ENCODE measurements around the gene PNMT.
A peak's percentile ranks its signal among the peaks of the same experiment; 100 is the strongest.
"Not testable (repeated sequence)": the region's sequence is repeated elsewhere in the genome, so short reads cannot be mapped to it uniquely, and the experiment has no call there.

The PNMT gene

DNA sequence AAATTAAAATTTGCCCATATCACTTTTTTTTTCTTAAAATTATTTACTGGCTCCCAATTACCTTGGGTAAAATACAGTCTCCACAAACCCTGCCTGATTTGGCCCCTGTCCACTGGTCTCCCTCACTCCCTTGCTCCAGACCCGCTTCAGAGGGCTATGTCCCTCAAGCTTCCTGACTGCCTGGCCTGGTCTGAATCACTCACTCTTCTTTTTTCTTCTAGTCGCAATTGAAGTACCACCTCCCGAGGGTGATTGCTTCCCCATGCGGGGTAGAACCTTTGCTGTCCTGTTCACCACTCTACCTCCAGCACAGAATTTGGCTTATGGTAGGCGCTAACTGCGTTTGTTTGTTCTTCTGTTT is 20.2 kb downstream of the PNMT start:
- FAIRE-seq: no peak

DNA sequence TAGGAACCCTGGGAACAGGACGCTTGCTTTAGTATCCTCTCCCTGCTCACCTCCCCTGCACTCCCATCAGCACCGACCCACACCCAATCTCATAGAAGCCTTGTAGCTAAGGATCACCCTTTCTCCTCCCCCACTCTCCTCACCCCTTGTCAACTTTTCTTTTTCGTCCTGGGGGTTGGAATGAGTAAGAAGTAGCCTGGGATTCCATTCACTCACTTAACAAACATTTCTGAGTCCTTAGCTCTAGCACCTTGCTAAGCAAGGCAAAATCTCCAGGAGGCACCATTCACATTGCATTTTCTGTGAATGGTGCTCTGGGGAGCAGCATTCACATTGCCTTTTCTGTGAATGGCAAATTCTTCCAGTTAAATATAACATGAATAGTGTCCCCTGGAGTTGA is 20.7 kb downstream of the PNMT start:
- no peak for FAIRE-seq

- FAIRE-seq: no peak
These were observed 26.3 kb downstream of the PNMT start for GRCh38 chr17:39694593-39694992.

DNA sequence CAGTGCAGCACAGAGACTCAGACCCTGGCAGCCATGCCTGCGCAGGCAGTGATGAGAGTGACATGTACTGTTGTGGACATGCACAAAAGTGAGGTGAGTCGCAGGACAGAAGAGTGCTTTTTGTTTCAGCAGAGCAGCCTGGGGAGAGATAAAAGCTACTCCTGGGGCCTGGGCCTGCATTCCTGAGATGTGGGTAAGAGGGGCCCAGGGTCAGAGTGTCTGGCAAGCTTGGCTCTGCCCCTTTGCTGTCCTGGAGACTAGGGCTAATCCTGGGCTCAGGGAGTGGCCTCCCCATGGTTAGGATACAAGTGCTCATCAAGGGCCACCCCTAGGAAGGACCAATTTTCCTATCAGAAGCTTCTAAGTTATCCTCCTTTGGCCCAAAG is 26.8 kb downstream of the PNMT start:
- no peak for FAIRE-seq

GRCh38 chr17:39696731-39697130 is 28.5 kb downstream of the PNMT start:
- FAIRE-seq: no peak

GRCh38 chr17:39697961-39698360 is 29.7 kb downstream of the PNMT start:
- FAIRE-seq: no peak

DNA sequence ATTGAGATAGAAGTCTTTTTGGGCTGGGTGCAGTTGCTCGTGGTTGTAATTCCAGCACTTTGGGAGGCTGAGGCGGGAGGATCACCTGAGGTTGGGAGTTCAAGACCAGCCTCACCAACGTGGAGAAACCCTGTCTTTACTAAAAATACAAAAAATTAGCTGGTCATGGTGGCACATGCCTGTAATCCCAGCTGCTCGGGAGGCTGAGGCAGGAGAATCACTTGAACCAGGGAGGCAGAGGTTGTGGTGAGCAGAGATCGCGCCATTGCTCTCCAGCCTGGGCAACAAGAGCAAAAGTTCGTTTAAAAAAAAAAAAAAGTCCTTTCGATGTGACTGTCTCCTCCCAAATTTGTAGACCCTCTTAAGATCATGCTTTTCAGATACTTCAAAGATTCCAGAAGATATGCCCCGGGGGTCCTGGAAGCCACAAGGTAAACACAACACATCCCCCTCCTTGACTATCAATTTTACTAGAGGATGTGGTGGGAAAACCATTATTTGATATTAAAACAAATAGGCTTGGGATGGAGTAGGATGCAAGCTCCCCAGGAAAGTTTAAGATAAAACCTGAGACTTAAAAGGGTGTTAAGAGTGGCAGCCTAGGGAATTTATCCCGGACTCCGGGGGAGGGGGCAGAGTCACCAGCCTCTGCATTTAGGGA is 31.0 kb downstream of the PNMT start:
- not testable (repeated sequence) for FAIRE-seq

DNA sequence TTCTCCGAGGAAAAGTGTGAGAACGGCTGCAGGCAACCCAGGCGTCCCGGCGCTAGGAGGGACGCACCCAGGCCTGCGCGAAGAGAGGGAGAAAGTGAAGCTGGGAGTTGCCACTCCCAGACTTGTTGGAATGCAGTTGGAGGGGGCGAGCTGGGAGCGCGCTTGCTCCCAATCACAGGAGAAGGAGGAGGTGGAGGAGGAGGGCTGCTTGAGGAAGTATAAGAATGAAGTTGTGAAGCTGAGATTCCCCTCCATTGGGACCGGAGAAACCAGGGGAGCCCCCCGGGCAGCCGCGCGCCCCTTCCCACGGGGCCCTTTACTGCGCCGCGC is 31.5 kb downstream of the PNMT start, which contains the start of gene ERBB2:
Gene ERBB2 (plus strand): TSS at position 247 of the 330 bp plus-strand sequence. CDS start 175 bp downstream, outside the sequence.
- FAIRE-seq: peak; percentile 48

- no peak for FAIRE-seq
These were observed 32.1 kb downstream of the PNMT start for GRCh38 chr17:39700148-39700987.

DNA sequence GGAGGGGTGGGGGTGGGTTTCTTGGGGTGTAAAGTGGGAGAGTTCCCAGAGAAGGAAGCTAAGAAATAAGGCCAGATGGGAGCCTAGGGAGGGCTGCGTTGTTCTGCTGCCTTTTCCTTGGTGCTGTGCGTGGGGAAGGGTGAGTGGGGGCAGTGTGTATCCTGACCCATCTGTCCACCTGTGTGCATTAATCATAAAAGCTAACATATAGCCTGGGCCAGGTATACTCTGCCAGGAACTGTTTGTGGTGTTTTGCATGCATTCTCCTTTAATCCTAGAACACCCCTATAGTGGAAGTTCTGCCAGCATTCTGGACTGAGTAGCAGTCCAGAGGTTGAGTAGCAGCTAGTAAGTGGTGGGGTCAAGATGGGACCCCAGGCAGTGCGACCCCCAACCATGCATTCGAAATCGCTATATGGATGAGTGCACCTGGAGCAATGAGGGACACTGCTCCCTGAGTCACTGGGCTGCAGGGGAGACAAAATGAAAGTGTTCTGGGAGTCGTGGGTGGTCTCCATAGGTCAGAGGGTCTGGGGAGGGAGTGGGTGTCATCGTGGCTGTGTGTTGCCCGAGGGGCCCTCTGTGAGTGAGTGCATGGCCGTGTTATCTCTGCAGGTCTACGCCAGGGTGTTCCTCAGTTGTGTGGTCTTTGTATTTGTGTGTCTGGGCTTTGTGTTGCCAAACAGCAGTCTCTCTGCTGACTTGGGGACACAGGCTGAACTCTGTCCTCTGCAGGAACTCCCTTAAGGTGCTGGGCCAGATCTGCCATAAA is 32.9 kb downstream of the PNMT start:
- no peak for FAIRE-seq

DNA sequence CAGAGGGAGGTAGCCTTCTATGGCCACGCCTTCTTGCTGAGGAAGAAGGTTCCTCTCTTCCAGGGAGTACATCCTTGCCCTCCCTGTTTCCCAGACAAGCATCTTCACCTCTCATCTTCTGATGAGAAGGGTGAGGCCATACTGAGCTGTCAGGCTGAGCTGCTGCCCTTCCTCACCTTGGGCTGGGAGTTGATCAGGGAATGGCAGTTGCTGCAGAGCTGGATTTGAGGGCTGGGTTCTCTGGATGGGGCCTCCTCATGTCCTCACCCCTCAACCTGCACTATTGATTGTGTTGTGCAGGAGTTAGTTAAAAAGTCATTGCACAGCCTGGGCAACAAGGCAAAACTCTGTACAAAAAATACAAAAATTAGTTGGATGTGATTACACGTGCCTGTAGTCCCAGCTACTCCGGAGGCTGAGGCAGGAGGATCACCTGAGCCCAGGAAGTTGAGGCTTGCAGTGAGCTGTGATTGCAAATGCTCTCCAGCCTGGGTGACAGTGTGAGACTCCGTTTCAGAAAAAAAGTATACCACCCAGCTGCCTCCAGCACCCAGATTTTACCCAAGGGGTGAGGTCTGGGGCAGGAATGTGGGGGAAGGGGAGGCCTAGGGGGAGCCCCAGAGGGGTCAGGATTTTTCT is 33.6 kb downstream of the PNMT start:
- FAIRE-seq: no peak

- no peak for FAIRE-seq
These were observed 34.9 kb downstream of the PNMT start for GRCh38 chr17:39702901-39703893.

DNA sequence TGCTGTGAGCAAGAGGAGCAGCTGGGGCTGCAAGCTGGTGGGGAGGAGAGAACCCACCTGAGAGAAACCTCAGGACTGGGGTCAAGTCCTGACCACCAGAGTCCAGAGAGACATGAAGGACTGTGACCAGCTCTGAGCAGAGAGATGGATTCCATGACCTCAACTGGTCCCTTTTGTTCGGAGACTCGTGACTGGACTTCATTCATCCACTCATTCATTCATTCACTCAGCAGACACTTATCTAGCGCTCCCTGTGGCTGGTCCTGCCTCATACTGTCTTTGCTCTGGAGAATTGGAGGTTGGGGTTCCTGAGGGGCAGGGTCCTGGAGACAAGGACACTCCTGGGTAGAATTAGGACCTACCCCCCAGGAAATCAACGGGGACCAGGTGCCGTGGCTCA is 35.7 kb downstream of the PNMT start:
- FAIRE-seq: no peak

DNA sequence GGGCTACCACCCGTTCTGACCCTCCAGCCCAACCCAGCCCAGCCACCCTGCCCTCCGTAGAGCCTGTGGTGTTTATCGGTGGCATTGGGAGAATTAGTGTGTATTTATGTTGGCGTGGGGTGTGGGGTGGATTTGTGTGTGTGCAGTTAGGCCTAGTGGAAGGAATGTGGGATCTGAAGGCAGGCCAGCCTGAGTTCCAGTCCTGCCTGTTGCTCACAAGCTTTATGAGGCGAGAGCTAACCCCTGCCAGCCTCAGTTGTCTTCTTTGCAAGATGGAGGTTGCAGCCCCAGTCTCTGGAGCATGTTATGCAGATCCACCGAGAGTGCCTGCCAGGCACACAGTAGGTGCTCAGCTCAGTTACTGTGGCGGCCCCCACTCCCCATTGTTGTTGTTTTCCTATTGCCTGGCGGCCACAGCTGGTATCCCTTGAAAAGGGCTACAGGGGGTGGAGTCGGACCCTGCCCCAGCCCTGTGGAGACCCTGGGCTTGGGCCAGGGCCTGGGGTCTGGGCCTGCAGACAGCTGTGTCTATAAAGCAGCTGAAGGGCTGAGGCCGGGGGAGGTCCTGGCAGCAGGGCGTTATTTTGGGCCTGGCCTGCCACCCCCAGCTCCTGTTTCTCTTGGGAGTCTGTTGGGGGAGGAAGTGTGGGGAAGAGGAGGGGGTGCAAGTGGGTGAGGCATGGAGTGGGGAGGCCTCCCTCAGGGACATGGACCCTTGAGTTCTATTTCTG is 36.7 kb downstream of the PNMT start:
- no peak for FAIRE-seq

DNA sequence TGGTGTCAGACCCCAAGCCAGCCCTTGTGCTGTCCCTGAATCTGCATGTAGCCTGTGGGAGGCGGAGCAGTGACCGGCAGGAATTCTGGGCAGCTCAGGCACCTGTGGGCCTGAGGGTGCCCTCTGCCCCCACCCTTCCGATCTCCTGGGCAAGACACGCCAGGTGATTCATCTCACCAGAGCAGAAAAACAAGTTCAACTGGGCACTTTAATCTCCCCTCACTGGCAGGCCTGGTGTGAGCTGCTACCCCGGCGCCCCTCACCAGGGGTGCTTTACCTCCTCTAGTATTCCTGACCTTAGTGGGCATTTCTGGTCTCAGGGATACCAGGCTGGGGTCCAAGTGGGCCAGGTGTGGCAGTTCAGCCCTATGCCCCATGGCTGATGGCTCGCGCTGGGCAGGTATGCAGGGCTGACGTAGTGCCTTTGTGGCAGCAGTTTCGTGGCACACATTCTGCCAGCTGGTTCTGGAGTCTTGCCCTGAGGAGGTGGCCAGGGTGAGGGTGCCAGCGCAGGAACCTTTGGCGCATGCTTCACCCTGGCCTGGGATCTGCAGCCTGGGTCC is 37.6 kb downstream of the PNMT start:
- no peak for FAIRE-seq

GRCh38 chr17:39706383-39706782 is 38.1 kb downstream of the PNMT start:
- FAIRE-seq: no peak

DNA sequence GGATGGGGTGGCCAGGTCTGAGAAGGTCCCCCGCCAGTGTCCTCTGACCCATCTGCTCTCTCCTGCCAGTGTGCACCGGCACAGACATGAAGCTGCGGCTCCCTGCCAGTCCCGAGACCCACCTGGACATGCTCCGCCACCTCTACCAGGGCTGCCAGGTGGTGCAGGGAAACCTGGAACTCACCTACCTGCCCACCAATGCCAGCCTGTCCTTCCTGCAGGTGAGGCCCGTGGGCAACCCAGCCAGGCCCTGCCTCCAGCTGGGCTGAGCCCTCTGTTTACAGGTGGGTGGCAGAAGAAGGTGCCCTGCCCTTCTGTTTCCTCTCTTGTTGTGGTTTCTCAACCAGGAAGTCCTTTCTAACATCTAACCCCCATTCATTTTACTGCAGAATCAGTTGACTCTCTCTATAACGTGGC is 38.7 kb downstream of the PNMT start:
- no peak for FAIRE-seq

DNA sequence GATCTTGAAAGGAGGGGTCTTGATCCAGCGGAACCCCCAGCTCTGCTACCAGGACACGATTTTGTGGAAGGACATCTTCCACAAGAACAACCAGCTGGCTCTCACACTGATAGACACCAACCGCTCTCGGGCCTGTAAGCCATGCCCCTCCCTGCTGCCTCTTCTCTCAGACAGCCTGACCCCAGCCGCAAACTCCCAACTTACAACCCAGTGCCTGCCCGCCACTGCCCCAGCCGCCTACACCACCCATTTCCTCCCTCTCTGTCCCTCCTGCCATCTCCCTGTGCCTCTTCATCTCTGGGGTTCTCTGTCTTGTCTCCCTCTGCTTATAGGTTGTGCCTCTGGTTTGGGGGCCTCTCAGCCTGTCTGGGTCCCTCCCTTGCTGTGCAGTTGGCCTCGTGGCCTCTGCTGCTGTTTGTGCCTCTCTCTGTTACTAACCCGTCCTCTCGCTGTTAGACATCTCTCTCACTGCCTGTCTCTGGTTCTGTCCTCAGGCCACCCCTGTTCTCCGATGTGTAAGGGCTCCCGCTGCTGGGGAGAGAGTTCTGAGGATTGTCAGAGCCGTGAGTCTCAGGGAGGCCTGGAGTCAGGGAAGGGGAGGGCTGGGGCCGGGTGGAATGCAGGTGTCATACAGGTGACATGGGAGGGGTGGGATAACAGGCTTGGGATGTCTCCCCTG is 41.2 kb downstream of the PNMT start:
- no peak for FAIRE-seq

DNA sequence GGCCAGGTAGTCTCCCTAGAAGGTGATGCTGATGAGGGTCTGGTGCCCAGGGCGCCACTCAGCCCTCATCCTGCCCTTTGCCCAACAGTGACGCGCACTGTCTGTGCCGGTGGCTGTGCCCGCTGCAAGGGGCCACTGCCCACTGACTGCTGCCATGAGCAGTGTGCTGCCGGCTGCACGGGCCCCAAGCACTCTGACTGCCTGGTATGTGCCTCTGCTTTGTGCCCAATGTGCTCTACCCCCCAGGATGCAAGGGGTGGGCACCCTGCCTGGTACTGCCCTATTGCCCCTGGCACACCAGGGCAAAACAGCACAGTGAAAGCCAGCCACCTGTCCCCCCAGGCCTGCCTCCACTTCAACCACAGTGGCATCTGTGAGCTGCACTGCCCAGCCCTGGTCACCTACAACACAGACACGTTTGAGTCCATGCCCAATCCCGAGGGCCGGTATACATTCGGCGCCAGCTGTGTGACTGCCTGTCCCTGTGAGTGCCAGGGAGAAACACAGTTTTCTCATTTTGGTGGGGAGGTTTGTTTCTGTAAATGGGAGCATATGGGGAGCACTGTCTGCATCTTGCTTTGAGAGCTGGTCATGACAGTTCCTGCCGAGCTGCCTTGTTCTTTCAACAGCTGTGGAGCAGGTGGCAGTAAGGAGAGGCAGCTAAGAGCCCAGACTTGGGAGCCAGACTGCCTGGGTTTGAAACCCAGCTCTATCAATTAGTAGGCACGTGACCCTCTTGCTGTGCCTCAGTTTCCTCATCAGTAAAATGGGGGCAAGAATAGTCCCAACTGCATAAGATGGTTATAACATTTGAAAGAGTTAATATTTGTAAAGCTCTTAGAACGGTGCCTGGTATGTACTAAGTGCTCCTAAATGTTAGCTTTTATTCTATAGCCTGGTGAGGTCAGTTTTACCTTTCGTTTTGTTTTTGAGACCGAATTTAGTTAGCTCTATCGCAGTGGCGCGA is 42.0 kb downstream of the PNMT start:
- FAIRE-seq: no peak

Measured in endometrium (tissue), 2 donors.